ENCODE measurements around the gene STUM. TPM values are rescaled to one million over a fixed set of nuclear protein-coding genes. Genes with fewer than 3 reads are reported as not detected.

Gene STUM
- total and polyA plus RNA-seq, 2 of the 8 experiments (the other 6 are each of a cell fraction or from before 2014, with no cell fraction given): 0.76 to 1.2 TPM

DNA sequence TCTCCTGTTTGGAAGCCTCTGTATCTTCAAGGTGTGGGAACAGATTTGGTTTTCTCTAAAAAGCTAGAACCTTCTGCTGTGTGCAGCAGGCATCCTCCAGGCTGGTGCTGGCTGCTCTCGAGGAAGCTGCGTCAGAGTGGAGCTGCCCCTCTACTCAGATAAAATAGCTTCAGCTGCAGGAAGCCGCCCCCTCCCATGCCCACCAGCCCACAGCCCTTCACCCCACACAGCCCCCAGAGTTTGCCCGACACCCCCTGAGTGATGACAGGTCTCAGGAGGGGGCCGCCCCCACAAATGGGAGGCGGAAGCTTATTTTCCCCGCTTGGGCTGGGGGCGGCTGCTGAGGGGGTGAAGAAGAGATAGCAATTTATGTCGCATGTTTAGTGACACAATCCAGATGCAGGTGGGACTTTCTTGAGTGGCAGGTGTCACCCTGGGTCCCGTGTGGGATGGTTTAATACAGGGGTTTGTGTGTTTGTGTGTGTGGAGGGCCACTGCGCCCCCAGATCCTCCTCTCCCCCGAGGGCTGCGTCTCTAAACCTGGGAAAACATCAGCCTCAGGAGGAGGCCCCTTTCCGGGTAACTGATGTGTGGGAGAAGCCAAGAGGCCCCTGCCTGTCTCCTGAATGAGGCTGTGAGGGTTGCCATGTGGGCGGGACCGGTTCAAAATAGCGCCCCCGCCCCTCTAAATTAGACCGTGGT is 55.4 kb downstream of the STUM start:
- CTCF ChIA-PET (ENCODE audit: partially characterized antibody): interaction anchor here (0.6 to 3.5 kb wide), 16 partner anchors 10 to 348 kb away, joined by 3 to 14 read pairs (median 4); no protein-coding TSS in a partner anchor
- 0 out of 2 replicates have a peak overlapping the region, but pooled peaks have one; percentile 32 for H2BK5ac ChIP-seq (ENCODE audit: low read depth, low read length)
- no peaks in the 10 kb centered on the region for H3K27me3 ChIP-seq (replicated peaks in 1 of 4; ENCODE audit: control insufficient read depth in 3 of 4, extremely low read depth in 1 of 4, insufficient read depth in 3 of 4, low read length in 3 of 4)
- peaks cover 0 to 28% (median 16%) of the 10 kb centered on the region in 4 experiments; a peak in 6 of 7 replicates for H3K4me1 ChIP-seq (replicated peaks in 1 of 4; ENCODE audit: control insufficient read depth in 3 of 4, insufficient read depth in 4 of 4, low read length in 3 of 4)
- DNase-seq (ENCODE audit: low read depth in 1 of 2, low spot score in 2 of 2): no peak
- 0 out of 2 replicates have a peak, but pooled peaks have one; percentile 6 for TF ChIP-seq TAF1 (IDR thresholded peaks at IDR 0.05; ENCODE audit: low read depth, low read length)
- TF ChIP-seq RBBP5 (IDR thresholded peaks at IDR 0.05; ENCODE audit: borderline replicate concordance, low read depth, low read length): no peak
- no peak overlapping the region for H2BK120ac ChIP-seq (replicated peaks; ENCODE audit: low read depth, low read length)
- no peak overlapping the region for H3K4me3 ChIP-seq (ENCODE audit: extremely low read depth in 1 of 4, insufficient read depth in 2 of 4, low read depth in 3 of 4, low read length in 4 of 4)
- 0 out of 2 replicates have a peak, but pooled peaks cover 2% of the 10 kb centered on the region for H3K79me1 ChIP-seq (ENCODE audit: low read depth, low read length)
- POLR2A ChIA-PET (ENCODE audit: partially characterized antibody): interaction anchor here (1.6 kb wide), 1 partner anchor 18 kb away, joined by 3 read pairs; no protein-coding TSS in a partner anchor
- FAIRE-seq: no peak
- no peak overlapping the region for H3K56ac ChIP-seq (replicated peaks; ENCODE audit: insufficient read length, low read depth, low read length)
- no peak overlapping the region for H3K4ac ChIP-seq (replicated peaks; ENCODE audit: insufficient read length, low read depth, low read length)
- WGBS, 2 experiments (ENCODE audit: extremely low coverage in 1 of 2, insufficient coverage in 1 of 2, insufficient read length in 1 of 2, insufficient replicate concordance in 2 of 2, low coverage in 1 of 2, low lambda C conversion rate in 2 of 2, missing lambda C conversion rate in 1 of 2): 83% methylated on average over 19 of the region's 19 CpGs; no CpG with 5 or more reads in 1 of the 2 experiments
- no peak overlapping the region for H2AFZ ChIP-seq (ENCODE audit: low read length)
- H4K20me1 ChIP-seq (replicated peaks in 1 of 2; ENCODE audit: control insufficient read depth in 1 of 2, insufficient read depth in 2 of 2, low read length in 2 of 2): no peaks in the 10 kb centered on the region
- no peak overlapping the region for H3K27ac ChIP-seq (ENCODE audit: low read depth, low read length)
- no peak overlapping the region for H3K23ac ChIP-seq (ENCODE audit: insufficient read length)
- H4K8ac ChIP-seq (ENCODE audit: extremely low read depth, insufficient read depth, low read length): no peak overlapping the region
- no peaks in the 10 kb centered on the region for H3K23me2 ChIP-seq (ENCODE audit: low read depth, low read length)
- no peaks in the 10 kb centered on the region for H3K9me3 ChIP-seq (ENCODE audit: insufficient read depth in 2 of 2, low read depth in 1 of 2, low read length in 1 of 2)
- no peak overlapping the region for H4K91ac ChIP-seq (replicated peaks; ENCODE audit: insufficient read length, low read length)
- H2BK20ac ChIP-seq (ENCODE audit: low read length): no peak overlapping the region
- no peak overlapping the region for H2BK15ac ChIP-seq (ENCODE audit: low read length)
- H2AK5ac ChIP-seq (ENCODE audit: low read depth, low read length): no peak overlapping the region
- H3K79me2 ChIP-seq (ENCODE audit: control insufficient read depth in 1 of 2, insufficient read depth in 2 of 2, low read length in 2 of 2): no peaks in the 10 kb centered on the region
- no peak overlapping the region for H3K9ac ChIP-seq (replicated peaks in 1 of 4; ENCODE audit: extremely low read depth in 1 of 4, low read depth in 3 of 4, low read length in 3 of 4)
- no peak overlapping the region for H3K14ac ChIP-seq (ENCODE audit: insufficient read length)
- H3K18ac ChIP-seq (ENCODE audit: extremely low read depth, low read length): no peak overlapping the region
- H3K4me2 ChIP-seq (ENCODE audit: insufficient read depth in 1 of 2, low read depth in 2 of 2, low read length in 2 of 2): peak overlapping the region in 1 of 2 experiments; percentile 44; a peak in 1 of 4 replicates
- no peak overlapping the region for H2BK12ac ChIP-seq (ENCODE audit: low read depth, low read length)
- no peaks in the 10 kb centered on the region for H3K36me3 ChIP-seq (ENCODE audit: control insufficient read depth in 2 of 4, insufficient read depth in 4 of 4, low read length in 3 of 4)
- no peak overlapping the region for H4K5ac ChIP-seq (ENCODE audit: insufficient read length, low read depth, low read length)

Measured in H1 (cell line).